HL-60 (cell line): Measurements from ENCODE around the gene ALPK3.

Experiments used
- DNase-seq, 2 experiments: peaks; one replicate each; pipeline ENCODE4 v3.0.0-alpha.2; 2010 to 2020; ENCODE audit warnings: low read depth in 1 of 2, low spot score in 1 of 2
- H3K27ac ChIP-seq: fragments of 250-450 bp; sonication (Bioruptor Pico); replicated peaks from 2 replicates; pipeline ENCODE4 v1.5.1; 2020; ENCODE audit warnings: mild to moderate bottlenecking, moderate library complexity
- H3K27me3 ChIP-seq: fragments of 250-450 bp; sonication (Bioruptor Pico); 2 replicates; pipeline ENCODE4 v1.5.1; 2021; ENCODE audit warnings: mild to moderate bottlenecking, moderate library complexity; ENCODE audit not compliant: insufficient read depth, poor library complexity, severe bottlenecking
- H3K4me3 ChIP-seq: replicated peaks from 2 replicates; pipeline ENCODE4 v1.5.1; 2011; ENCODE audit warnings: mild to moderate bottlenecking, control low read depth, low read length; ENCODE audit not compliant: insufficient read depth
- CTCF ChIP-seq: IDR thresholded peaks from one replicate; pipeline ENCODE4 v1.5.1; 2011; ENCODE audit warnings: low read length, control low read depth, inconsistent platforms; ENCODE audit not compliant: insufficient read depth
- GABPA ChIP-seq: IDR thresholded peaks from 2 replicates; pipeline ENCODE4 v1.6.1; 2012; ENCODE audit warnings: low read depth
- POLR2AphosphoS5 ChIP-seq: IDR thresholded peaks from 2 replicates; pipeline ENCODE4 v1.6.1; 2012; ENCODE audit warnings: low read depth
- REST ChIP-seq: IDR thresholded peaks from 2 replicates; pipeline ENCODE4 v1.6.1; 2012; ENCODE audit warnings: low read depth; ENCODE audit not compliant: insufficient replicate concordance
- SPI1 ChIP-seq: IDR thresholded peaks from 2 replicates; pipeline ENCODE4 v1.6.1; 2012; ENCODE audit warnings: low read depth, mild to moderate bottlenecking, borderline replicate concordance

ALPK3 gene

DNA sequence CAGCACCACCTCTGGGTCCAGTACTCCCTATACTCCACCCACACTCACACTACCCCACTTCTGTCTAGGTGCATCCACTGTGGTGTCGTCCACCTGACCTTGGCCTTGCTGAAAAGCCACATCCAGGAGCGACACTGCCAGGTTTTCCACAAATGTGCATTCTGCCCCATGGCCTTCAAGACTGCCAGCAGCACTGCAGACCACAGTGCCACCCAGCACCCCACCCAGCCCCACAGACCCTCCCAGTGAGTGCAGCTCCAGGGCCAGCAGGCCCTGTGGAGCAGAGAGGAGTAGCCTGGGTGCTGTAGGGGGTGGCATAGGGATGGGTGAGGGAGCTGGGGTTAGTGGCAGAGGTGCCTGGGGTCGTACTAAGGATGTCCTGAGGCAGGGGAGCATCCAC lies 19.4 kb upstream of the ALPK3 start:
- no peak overlapping the region for H3K4me3 ChIP-seq
- no peak overlapping the region for H3K27ac ChIP-seq
- H3K27me3 ChIP-seq, result no peaks in the 10 kb centered on the region
- TF ChIP-seq GABPA (no peak), CTCF (no peak), SPI1 (no peak), REST (no peak), POLR2AphosphoS5 (no peak)
- DNase-seq, result no peak

GRCh38 chr15:84798436-84798946 lies 18.7 kb upstream of the ALPK3 start:
- no peak for DNase-seq
- Histone ChIP-seq H3K27ac (no peak overlapping the region), H3K4me3 (no peak overlapping the region), H3K27me3 (no peaks in the 10 kb centered on the region)
- TF ChIP-seq REST, result no peak
- TF ChIP-seq POLR2AphosphoS5, result no peak
- no peak for TF ChIP-seq SPI1
- TF ChIP-seq CTCF, result no peak
- TF ChIP-seq GABPA, result no peak

- H3K27me3 ChIP-seq, result no peaks in the 10 kb centered on the region
- no peak overlapping the region for H3K27ac ChIP-seq
- TF ChIP-seq GABPA, result no peak
- TF ChIP-seq REST, result no peak
- no peak for DNase-seq
- H3K4me3 ChIP-seq, result no peak overlapping the region
Measured at GRCh38 chr15:84799511-84800187, 17.5 kb upstream of the ALPK3 start.
